Epidermal melanocyte (primary cell): Measurements from ENCODE around the gene SEC24A.
"Not testable (repeated sequence)": the region's sequence is repeated elsewhere in the genome, so short reads cannot be mapped to it uniquely, and the experiment has no call there.

ENCODE experiments used
- DNase-seq: peaks from one replicate; pipeline ENCODE4 v3.0.0; 2011; ENCODE audit warnings: low spot score; ENCODE audit not compliant: insufficient read length

SEC24A gene

DNA sequence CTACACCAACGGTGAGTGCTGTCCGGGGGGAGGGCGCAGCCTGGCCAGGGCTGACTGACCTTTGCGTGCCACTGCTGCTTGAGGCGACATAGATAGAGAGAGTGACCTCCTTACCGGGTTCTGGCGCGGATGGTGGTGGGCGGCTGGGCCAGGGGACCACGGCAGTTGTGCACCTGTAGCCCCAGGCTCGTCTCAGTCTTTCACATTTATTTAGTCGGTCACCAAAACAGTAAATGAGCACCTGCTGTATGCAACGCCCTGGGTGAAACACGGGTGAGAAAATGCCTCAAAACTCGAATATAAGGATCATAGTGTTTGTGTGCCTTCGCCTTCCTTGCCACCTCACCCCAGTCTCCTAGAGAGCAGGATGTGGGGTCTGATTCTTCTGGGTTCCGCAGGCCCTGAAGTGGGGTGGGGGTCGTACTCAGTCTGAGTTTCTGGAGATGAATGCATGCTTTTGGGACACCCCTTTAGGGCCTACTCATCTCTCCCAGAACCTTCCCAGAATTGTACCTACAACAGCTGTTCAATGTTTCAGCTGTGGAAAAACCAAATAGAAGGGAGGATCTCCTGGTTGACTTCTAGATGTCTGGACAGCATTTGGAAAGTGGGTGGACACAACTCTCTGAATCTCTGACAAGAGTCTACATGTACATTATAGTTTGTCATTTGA is 714 bp downstream of the SEC24A start:
- no peak for DNase-seq

DNA sequence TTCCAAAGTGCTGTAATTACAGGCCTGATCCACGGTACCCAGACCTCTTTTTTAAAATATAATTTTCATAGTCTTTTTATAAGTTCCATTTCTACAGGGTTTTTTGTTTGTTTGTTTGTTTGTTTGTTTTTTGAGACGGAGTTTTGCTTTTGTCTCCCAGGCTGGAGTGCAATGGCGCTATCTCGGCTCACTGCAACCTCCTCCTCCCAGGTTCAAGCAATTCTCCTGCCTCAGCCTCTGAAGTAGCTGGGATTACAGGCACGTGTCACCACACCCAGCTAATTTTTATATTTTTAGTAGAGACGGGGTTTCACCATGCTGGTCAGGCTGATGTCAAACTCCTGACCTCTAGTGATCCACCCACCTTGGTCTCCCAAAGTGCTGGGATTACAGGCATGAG is 2.1 kb downstream of the SEC24A start:
- DNase-seq: not testable (repeated sequence)

GRCh38 chr5:134651531-134651930 is 2.9 kb downstream of the SEC24A start:
- no peak for DNase-seq

DNA sequence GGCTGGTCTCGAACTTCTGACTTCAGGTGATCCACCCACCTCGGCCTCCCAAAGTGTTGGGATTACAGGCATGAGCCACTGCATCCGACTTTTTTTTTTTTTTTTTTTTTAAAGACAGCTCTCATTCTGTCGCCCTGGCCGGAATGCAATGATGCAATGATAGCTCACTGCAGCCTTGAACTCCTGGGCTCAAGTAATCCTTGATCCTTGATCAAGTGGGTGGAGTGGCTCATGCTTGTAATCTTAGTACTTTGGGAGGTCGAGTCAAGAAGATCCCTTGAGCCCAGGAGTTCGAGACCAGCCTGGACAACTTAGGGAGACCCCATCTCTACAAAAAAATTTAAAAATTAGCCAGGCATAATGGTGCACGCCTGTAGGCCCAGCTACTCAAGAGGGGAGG is 8.1 kb downstream of the SEC24A start:
- DNase-seq: no peak

GRCh38 chr5:134659456-134659855 is 10.9 kb downstream of the SEC24A start:
- DNase-seq: no peak

GRCh38 chr5:134659922-134660321 is 11.3 kb downstream of the SEC24A start:
- DNase-seq: no peak

GRCh38 chr5:134662971-134663370 is 14.4 kb downstream of the SEC24A start:
- no peak for DNase-seq

DNA sequence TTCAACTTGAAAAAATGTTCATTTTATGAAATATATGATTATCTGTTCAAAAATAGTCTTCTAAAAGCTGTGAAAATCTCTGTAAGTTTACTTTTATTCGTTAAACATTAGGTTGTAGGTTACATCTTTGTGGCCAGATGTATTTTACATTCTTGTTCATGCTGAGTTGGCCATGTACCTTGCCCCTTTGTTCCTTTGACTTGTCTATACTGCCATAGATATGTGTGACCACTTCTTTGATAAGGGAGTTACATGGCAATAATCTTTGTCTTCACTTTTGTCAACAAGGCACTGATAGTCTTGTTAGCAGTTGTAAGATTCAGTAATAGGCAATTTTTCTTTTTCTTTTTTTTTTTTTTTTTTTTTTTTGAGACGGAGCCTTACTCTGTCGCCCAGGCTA is 15.9 kb downstream of the SEC24A start:
- no peak for DNase-seq

GRCh38 chr5:134673546-134673945 is 25.0 kb downstream of the SEC24A start:
- DNase-seq: not testable (repeated sequence)

DNA sequence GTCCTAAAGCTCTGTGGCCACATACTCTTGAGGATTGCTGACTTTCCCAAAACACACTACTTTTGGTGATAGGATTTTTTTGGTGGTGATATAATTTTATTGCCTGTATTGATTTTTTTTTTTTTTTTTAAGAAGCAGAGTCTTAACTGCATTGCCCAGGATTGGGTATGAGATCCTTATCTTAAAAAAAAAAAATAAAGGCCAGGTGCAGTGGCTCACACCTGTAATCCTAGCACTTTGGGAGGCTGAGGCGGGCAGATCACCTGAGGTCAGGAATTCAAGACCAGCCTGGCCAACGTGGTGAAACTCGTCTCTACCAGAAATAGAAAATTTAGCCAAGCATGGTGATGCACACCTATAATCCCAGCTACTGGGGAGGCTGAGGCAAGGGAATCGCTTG is 28.8 kb downstream of the SEC24A start:
- not testable (repeated sequence) for DNase-seq

- not testable (repeated sequence) for DNase-seq
These were observed 41.6 kb downstream of the SEC24A start for GRCh38 chr5:134690144-134690543.

GRCh38 chr5:134692722-134693121 is 44.1 kb downstream of the SEC24A start:
- no peak for DNase-seq

DNA sequence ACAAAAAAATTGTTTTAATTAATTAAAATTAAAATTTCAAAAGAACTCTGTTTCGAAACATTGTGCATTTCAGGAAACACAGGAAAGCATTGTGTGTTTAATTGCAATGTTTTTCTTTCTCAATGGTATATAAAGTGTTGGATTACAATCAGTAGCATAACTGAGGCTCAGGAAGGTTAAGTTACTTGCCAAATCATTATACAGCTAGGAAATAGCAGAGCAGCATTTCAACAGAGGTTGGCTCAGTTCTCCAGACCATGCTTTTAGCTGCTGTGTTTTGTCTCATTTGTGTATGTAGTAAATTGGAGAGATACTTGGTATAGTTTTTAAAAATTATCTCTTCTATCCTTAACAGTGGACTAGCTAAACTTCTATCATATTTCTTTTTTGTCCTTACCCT is 59.7 kb downstream of the SEC24A start:
- no peak for DNase-seq

DNA sequence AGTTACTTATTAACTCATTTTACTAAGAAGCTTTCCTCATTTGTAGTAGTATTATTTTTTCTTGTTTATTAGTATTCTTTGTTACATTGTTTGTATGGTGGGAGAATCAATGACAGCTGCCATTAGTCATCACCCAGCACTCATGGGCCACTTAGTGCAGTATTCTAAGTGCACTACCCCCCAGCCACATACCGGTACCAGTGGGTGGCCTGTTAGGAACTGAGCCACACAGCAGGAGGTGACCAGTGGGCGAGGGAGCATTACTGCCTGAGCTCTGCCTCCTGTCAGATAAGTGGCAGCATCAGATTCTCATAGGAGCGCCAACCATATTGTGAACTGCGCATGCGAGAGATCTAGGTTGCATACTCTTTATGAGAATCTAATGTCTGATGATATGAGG is 65.5 kb downstream of the SEC24A start:
- no peak for DNase-seq

- no peak for DNase-seq
These were observed 66.0 kb downstream of the SEC24A start for GRCh38 chr5:134714541-134714940.

DNA sequence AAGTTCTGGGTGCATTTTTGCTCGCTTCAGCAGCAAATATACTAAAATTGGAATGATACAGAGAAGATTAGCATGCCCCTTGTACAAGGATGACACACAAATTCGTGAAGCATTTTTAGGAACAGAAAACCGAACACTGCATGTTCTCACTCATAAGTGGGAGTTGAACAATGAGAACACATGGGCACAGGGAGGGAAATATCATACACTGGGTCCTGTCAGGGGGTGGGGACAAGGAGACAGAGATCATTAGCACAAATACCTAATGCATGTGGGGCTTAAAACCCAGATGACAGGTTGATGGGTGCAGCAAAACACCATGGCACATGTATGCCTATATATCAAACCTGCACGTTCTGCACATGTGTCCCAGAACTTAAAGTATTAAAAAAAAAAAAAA is 66.9 kb downstream of the SEC24A start:
- not testable (repeated sequence) for DNase-seq

- no peak for DNase-seq
These were observed 76.3 kb downstream of the SEC24A start for GRCh38 chr5:134724872-134725271.

DNA sequence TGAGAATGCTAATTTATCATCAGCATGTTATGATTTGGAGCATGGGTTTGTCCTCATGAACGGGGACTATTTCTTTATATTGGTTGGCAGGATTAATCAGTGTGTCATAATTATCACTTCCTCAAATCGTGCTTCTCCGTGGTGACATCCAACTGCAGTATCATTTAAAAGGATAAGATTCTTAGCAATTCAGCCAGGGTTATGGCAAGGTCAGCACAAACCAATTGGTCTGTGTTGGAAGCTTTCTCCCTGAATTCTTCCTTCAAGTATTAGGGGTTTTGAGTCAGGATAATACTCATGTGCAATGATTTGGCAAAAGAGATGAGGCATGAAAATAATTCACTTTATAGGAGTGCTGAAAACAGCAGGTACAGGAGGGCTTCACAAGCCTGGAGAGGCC is 84.2 kb downstream of the SEC24A start:
- DNase-seq: no peak

DNA sequence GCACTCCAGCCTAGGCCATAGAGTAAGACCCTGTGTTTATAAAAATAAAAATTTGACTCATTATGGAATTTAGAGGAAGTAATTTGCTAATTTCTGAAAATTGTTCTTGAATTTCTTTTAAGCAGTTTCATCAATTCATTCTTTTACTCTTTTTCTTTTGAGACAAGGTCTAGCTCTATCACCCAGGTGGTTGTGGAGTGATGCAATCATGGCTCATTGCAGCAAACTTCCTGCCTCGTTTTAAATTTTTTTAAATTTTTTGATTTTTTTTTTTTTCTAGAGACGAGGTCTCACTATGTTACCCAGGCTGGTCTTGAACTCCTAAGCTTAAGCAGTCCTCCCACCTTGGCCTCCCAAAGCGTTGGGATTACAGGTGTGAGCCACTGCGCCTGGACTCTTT is 86.7 kb downstream of the SEC24A start:
- DNase-seq: no peak

DNA sequence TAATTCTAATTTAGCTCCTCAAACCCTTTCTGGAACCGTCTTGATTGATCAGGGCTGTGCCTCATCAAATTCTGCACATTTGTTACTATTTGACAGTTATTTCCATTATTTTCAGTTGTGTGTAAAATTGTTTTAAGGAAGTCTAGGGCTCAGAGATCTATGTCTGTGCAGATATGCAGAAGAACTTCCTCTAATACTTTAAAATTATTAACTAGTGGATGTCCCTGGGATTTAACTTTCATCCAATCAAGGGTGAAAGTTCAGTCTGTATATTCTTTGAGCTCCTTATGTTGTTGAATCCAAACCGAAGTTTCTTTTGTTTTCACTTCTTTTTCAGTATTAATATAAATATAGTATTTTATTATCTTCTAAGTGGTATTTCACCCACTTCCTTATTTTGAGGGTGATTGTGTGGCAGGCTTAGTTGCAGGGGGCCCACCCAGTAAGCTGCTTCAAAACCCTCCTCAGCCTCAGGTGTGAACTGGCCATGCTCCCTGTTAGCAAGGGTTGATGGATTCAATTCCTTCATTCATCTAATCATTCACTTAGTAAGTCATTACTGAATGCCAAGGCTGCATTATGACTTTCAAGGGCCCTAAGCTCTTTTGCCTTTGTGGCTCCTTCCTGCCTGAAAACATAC is 87.7 kb downstream of the SEC24A start:
- DNase-seq: no peak

GRCh38 chr5:134738133-134738962 is 89.8 kb downstream of the SEC24A start, which contains the start of gene CAMLG:
TSS of gene CAMLG (plus strand) at chr5:134738548. CDS start at chr5:134738621, 73 bp downstream.
- peak; percentile 75 for DNase-seq

DNA sequence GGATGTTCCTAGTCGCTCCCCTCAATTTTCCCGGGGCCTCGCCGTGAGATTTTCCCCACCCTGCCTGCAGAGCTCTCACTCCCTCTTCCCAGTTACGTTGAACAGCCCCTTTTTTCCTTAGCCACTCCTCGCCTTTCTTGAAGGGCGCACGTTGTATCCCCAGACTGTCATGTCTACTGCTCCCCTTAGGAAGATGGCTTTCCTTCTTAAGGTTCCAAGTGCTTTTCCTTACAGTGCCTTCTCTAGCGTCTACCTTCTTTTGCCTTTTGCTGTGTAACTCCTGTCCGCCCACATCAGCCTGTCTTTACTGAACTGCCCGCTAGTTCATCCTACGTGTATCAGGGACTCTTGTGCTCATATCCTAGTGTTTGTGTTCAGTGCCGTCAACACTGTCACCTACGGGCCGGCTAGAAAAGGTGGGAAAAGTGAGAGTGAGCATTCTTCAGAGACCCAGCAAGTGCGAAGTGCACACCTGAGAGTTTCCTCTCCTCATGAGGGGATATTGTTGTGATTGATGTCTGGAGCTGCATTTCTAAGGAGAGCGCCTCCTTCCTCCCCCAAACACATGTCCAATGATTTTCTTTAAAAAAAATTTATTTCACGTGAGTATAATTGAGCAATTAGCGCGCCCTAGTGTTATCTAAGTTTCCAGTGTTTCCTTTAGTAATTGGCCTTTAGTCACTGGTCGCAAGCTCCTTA is 90.5 kb downstream of the SEC24A start:
- no peak for DNase-seq
